Fibroblast of mammary gland (primary cell): ENCODE data around the gene IFT80.

Experiments used
- DNase-seq: peaks from one replicate; pipeline ENCODE4 v3.0.0-alpha.2; 2010; ENCODE audit warnings: low read depth
- H3K4me3 ChIP-seq: 2 replicates; pipeline ENCODE4 v1.5.1; 2011; ENCODE audit warnings: low read depth, mild to moderate bottlenecking, low read length, moderate library complexity; ENCODE audit not compliant: control insufficient read depth
- TF ChIP-seq, protein P1 (sequence below): conservative IDR thresholded peaks from 2 replicates; pipeline ENCODE4 v1.5.1; 2011; ENCODE audit warnings: low read depth, low read length, inconsistent platforms; ENCODE audit not compliant: control insufficient read depth, insufficient read depth

IFT80 gene

DNA sequence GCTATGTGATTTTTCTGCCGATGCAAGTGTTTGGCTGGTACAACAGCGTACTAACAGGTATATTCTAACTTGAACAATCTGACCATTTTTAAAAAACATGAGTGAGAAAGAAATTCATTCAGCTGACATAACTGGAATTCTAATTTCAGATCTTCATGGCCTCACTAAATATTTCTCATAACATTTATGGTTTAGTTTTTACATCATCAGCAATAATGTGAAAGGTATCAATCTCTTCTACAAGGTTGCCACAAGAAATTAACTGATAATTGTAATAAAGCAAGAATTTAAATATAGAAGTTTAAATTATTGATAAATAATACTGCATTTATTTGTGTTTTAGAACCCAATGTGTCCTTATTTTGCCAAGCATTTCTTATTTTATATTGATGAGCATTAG lies 179.0 kb downstream of the IFT80 start:
- no peak for DNase-seq
- TF ChIP-seq, protein P1, sequence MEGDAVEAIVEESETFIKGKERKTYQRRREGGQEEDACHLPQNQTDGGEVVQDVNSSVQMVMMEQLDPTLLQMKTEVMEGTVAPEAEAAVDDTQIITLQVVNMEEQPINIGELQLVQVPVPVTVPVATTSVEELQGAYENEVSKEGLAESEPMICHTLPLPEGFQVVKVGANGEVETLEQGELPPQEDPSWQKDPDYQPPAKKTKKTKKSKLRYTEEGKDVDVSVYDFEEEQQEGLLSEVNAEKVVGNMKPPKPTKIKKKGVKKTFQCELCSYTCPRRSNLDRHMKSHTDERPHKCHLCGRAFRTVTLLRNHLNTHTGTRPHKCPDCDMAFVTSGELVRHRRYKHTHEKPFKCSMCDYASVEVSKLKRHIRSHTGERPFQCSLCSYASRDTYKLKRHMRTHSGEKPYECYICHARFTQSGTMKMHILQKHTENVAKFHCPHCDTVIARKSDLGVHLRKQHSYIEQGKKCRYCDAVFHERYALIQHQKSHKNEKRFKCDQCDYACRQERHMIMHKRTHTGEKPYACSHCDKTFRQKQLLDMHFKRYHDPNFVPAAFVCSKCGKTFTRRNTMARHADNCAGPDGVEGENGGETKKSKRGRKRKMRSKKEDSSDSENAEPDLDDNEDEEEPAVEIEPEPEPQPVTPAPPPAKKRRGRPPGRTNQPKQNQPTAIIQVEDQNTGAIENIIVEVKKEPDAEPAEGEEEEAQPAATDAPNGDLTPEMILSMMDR = no peak

DNA sequence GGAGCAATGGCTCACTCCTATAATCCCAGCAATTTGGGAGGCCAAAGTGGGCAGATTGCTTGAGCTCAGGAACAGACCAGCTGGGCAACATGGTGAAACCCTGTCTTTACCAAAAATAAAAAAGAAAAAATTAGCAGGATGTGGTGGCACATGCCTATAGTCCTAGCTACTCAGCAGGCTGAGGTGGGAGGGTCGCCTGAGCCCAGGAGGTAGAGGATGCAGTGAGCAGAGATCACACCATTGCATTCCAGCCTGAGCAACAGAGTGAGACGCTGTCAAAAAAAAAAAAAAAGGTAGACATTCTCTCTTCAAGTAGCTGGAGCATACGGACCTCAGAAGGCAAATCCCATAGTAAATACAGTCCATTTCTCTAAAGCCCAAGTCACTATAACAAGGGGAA lies 180.9 kb downstream of the IFT80 start:
- no peak overlapping the region for H3K4me3 ChIP-seq
- no peak for DNase-seq
- TF ChIP-seq, protein P1 = no peak

More for the DNA sequence above, 179.0 kb downstream of the IFT80 start:
- H3K4me3 ChIP-seq = no peak overlapping the region

DNA sequence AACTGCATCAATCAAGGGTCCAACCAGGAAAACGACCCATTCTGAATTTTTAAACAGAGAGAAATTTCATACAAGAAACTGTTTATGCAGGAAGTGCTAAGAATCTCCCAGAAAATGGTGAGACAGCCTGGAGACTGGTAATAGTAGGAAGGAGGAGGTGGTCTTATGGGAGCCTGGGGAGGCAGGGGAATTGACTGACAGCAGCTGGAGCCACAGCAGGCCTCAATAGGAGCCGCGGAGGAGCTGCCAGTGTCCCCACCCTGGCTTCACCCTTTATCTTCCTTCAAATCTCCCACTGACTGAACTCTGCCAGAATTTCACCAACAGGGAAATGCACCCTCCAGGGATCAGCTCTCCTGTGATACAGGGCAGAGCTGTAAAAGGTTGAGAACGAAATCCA lies 181.3 kb downstream of the IFT80 start:
- no peak for DNase-seq
- TF ChIP-seq, protein P1 = no peak
- H3K4me3 ChIP-seq = no peak overlapping the region

DNA sequence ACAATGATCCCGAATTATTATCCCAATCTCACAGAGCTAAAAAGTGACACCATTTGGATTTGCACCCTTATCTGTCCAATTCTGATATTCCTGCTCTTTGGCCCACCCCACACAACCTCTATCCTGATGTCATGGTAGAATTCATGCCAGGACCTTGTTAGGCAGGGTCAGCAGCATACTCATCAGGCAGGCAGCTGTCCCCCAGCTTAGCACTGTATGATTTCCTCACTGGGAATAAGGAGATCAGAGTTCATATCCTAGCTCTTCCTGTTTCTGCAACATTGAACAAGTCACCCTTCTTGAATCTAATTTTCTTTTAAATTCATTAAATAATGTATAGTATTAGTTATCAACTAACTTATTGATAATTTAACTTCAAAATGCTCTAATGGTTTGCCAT lies 185.8 kb downstream of the IFT80 start:
- peak; percentile 53 for DNase-seq
- TF ChIP-seq, protein P1 = no peak

DNA sequence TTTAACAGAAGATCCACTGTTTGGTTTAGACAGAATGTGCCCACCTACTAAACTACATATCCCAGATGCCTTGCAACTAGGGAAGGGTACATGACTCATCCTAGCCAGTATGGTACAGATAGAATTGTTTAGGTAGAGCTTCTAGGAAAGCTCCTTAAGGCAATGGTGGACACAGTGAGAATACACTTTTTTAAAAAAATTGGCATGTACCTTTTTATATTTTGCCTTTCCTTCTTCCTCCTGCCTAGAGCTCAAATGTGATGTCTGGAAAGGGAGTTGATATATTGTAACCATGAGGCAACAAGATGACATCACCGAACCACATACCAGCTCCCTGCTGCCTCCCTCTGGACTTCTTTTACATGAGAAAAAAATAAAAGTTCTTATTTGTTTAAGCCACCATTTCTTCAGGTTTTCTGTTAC lies 188.2 kb downstream of the IFT80 start:
- H3K4me3 ChIP-seq = no peak overlapping the region
- peak; percentile 82 for DNase-seq
- TF ChIP-seq, protein P1 = peak; percentile 61

More for the DNA sequence above, 185.8 kb downstream of the IFT80 start:
- H3K4me3 ChIP-seq = no peak overlapping the region

DNA sequence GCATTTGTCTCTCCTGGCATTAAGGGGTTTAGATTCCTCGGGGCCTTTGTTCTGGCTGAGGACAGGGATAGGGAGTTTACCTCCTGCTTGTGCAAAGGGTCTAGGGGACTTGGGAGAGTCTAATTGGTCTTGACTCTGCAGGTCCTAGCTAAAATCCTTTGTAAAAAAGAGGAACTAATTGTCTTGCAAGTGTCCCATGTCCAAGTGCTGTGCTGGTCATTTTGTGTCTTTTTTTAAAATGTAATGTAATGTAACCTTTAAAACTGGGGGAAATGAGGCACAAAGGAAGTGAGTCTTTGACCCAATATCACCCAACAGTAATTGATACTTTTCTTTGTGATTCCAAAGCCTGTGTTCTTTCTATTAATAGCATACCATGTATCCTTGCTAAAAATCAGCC lies 188.7 kb downstream of the IFT80 start:
- TF ChIP-seq, protein P1 = no peak
- no peak overlapping the region for H3K4me3 ChIP-seq
- no peak for DNase-seq
